Ammon's horn (tissue), 1 donor: ENCODE results near the gene DTYMK.

Experiments used
- DNase-seq: peaks from one replicate; pipeline ENCODE4 v3.0.0-alpha.2; 2016; ENCODE audit warnings: low spot score

The DTYMK gene

GRCh38 chr2:241649404-241649803 lies 37.2 kb downstream of the DTYMK start:
- peak; percentile 54 for DNase-seq

GRCh38 chr2:241648453-241648852 lies 38.2 kb downstream of the DTYMK start:
- DNase-seq = no peak

- DNase-seq = no peak
These were observed 40.5 kb downstream of the DTYMK start for GRCh38 chr2:241645915-241646645.

GRCh38 chr2:241645056-241645914 lies 41.3 kb downstream of the DTYMK start:
- no peak for DNase-seq

- no peak for DNase-seq
These were observed 45.0 kb downstream of the DTYMK start for GRCh38 chr2:241641631-241642030.

- no peak for DNase-seq
These were observed 46.3 kb downstream of the DTYMK start for GRCh38 chr2:241640165-241640795.

- DNase-seq = no peak
These were observed 47.2 kb downstream of the DTYMK start for GRCh38 chr2:241639385-241639784.

GRCh38 chr2:241638940-241639339 lies 47.7 kb downstream of the DTYMK start:
- DNase-seq = no peak

GRCh38 chr2:241637795-241638660 lies 48.6 kb downstream of the DTYMK start:
- DNase-seq = no peak

GRCh38 chr2:241637018-241637794 lies 49.4 kb downstream of the DTYMK start, which contains the start of the genes ATG4B and THAP4:
Gene ATG4B, plus strand, starts transcription at chr2:241637693. Its CDS starts 22 bp downstream, at chr2:241637715.
Gene THAP4, minus strand, starts transcription at chr2:241637158. Its CDS starts 141 bp downstream, at chr2:241637017.
- peak; percentile 86 for DNase-seq

- DNase-seq = no peak
These were observed 50.2 kb downstream of the DTYMK start for GRCh38 chr2:241636182-241637017.

- DNase-seq = no peak
These were observed 50.9 kb downstream of the DTYMK start for GRCh38 chr2:241635756-241636155.

GRCh38 chr2:241633561-241633960 lies 53.1 kb downstream of the DTYMK start:
- no peak for DNase-seq

GRCh38 chr2:241632478-241633325 lies 53.9 kb downstream of the DTYMK start:
- DNase-seq = no peak

- no peak for DNase-seq
These were observed 56.7 kb downstream of the DTYMK start for GRCh38 chr2:241629762-241630435.

GRCh38 chr2:241627675-241628074 lies 58.9 kb downstream of the DTYMK start:
- no peak for DNase-seq
